ENCODE measurements around the gene BAIAP2L1.

- TF ChIP-seq CTCF (IDR thresholded peaks at IDR 0.05; ENCODE audit: low read depth, low read length) (no peak), POLR2A (IDR thresholded peaks at IDR 0.05; ENCODE audit: extremely low read depth, insufficient read length) (no peak), MAX (IDR thresholded peaks at IDR 0.05; ENCODE audit: low read depth, low read length) (no peak), MYC (IDR thresholded peaks at IDR 0.05; ENCODE audit: low read depth, low read length) (no peak)
Measured at GRCh38 chr7:98360221-98361130, 40.4 kb downstream of the BAIAP2L1 start.

All from NB4 (cell line).